ENCODE data around the gene TDRD7. TPM values are rescaled to one million over a fixed set of nuclear protein-coding genes. Genes with fewer than 3 reads are reported as not detected.

Gene TDRD7
- polyA plus RNA-seq, 1 donor from 2014 or later, result 9.7 TPM

GRCh38 chr9:97480174-97480573 lies 68.3 kb downstream of the TDRD7 start:
- Histone ChIP-seq H3K79me2 (replicated peaks; ENCODE audit: insufficient read depth, low read length) (no peaks in the 10 kb centered on the region), H3K27me3 (ENCODE audit: insufficient read depth, low read depth, low read length) (no peaks in the 10 kb centered on the region), H3F3A (ENCODE audit: insufficient read depth, low read length, poor library complexity, severe bottlenecking) (no peaks in the 10 kb centered on the region), H2AFZ (ENCODE audit: low read depth, low read length) (no peak overlapping the region), H3K9me3 (ENCODE audit: low read length) (peaks cover 5% of the 10 kb centered on the region), H3K4me3 (ENCODE audit: low read length) (no peak overlapping the region), H3K9me2 (ENCODE audit: insufficient read depth, low read length) (no peaks in the 10 kb centered on the region), H3K4me2 (ENCODE audit: low read length) (no peak overlapping the region), H3K36me3 (ENCODE audit: insufficient read depth, low read length) (no peaks in the 10 kb centered on the region), H4K20me1 (ENCODE audit: insufficient read depth) (no peaks in the 10 kb centered on the region), H3K9ac (ENCODE audit: low read length) (no peak overlapping the region), H3K27ac (ENCODE audit: low read length) (no peak overlapping the region)
- no peak for TF ChIP-seq CTCF (IDR thresholded peaks at IDR 0.05; ENCODE audit: poor library complexity, severe bottlenecking)
- no peak for TF ChIP-seq EZH2 (IDR thresholded peaks at IDR 0.05; ENCODE audit: borderline replicate concordance, insufficient read depth, low read length, poor library complexity, severe bottlenecking)
- TF ChIP-seq EP300 (conservative IDR thresholded peaks at IDR 0.05; ENCODE audit: poor library complexity, severe bottlenecking), result no peak
- no peak for TF ChIP-seq POLR2AphosphoS5 (IDR thresholded peaks at IDR 0.05)
- TF ChIP-seq RAD21 (conservative IDR thresholded peaks at IDR 0.05), result no peak
- TF ChIP-seq REST (IDR thresholded peaks at IDR 0.05; ENCODE audit: borderline replicate concordance), result no peak
- TF ChIP-seq TAF1 (IDR thresholded peaks at IDR 0.05; ENCODE audit: low read depth), result no peak
- no peak for TF ChIP-seq MXI1 (conservative IDR thresholded peaks at IDR 0.05; ENCODE audit: poor library complexity, severe bottlenecking)
- TF ChIP-seq SMC3 (conservative IDR thresholded peaks at IDR 0.05; ENCODE audit: poor library complexity), result no peak

- Histone ChIP-seq H3K27me3 (ENCODE audit: insufficient read depth, low read depth, low read length) (no peaks in the 10 kb centered on the region), H3K9me3 (ENCODE audit: low read length) (peaks cover 5% of the 10 kb centered on the region), H3F3A (ENCODE audit: insufficient read depth, low read length, poor library complexity, severe bottlenecking) (no peaks in the 10 kb centered on the region), H2AFZ (ENCODE audit: low read depth, low read length) (no peak overlapping the region), H4K20me1 (ENCODE audit: insufficient read depth) (no peaks in the 10 kb centered on the region), H3K4me3 (ENCODE audit: low read length) (no peak overlapping the region), H3K9me2 (ENCODE audit: insufficient read depth, low read length) (no peaks in the 10 kb centered on the region), H3K4me2 (ENCODE audit: low read length) (no peak overlapping the region), H3K79me2 (replicated peaks; ENCODE audit: insufficient read depth, low read length) (no peaks in the 10 kb centered on the region), H3K36me3 (ENCODE audit: insufficient read depth, low read length) (no peaks in the 10 kb centered on the region), H3K27ac (ENCODE audit: low read length) (no peak overlapping the region), H3K9ac (ENCODE audit: low read length) (no peak overlapping the region)
- no peak for TF ChIP-seq CTCF (IDR thresholded peaks at IDR 0.05; ENCODE audit: poor library complexity, severe bottlenecking)
- no peak for TF ChIP-seq EZH2 (IDR thresholded peaks at IDR 0.05; ENCODE audit: borderline replicate concordance, insufficient read depth, low read length, poor library complexity, severe bottlenecking)
- no peak for TF ChIP-seq RAD21 (conservative IDR thresholded peaks at IDR 0.05)
- no peak for TF ChIP-seq EP300 (conservative IDR thresholded peaks at IDR 0.05; ENCODE audit: poor library complexity, severe bottlenecking)
- no peak for TF ChIP-seq POLR2AphosphoS5 (IDR thresholded peaks at IDR 0.05)
- TF ChIP-seq REST (IDR thresholded peaks at IDR 0.05; ENCODE audit: borderline replicate concordance), result no peak
- no peak for TF ChIP-seq SMC3 (conservative IDR thresholded peaks at IDR 0.05; ENCODE audit: poor library complexity)
- TF ChIP-seq TAF1 (IDR thresholded peaks at IDR 0.05; ENCODE audit: low read depth), result no peak
Measured at GRCh38 chr9:97480749-97481148, 68.9 kb downstream of the TDRD7 start.
